ENCODE measurements around the gene MYOZ3.

Gene MYOZ3

DNA sequence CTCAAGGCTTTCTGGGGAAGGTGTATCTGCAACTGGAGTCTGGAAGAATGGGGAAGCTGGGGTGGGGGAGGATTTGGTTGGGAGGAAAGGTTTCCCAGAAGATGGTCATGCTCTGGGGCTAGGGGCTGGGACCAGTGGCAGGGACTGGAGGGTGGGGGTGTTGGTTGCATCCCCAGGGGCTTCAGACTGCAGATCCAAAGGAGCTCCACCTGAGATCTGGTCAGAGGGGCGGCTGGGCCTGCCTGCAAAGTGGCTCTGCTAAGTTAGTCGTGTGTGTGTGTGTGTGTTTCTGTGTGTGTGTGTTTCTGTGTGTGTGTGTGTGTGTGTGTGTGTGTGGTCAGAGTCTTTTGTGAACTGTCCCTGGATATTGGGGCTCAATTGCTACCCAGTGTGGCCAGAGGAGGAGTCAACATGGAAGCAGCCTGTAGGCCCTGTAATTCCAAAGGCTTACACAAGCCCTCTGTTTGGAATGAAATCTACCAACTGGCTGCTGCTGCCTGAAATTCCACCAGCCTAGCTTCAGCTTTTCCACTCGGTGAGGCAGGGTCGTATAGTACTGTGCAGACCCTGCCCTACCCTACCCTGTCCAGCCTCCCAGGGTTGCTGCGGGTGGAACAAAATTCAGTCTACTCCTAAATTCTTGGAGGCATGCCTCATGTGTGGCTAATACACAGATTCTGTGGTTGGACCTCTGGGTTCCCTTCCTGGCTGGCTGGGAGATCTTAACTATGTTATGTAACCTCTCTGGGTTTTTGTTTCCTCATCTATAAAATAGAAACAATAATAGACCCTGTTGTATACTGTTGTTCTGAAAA is 33.1 kb upstream of the MYOZ3 start:
- H3K27me3 ChIP-seq (ENCODE audit: low read depth, low read length), result no peaks in the 10 kb centered on the region
- no peak overlapping the region for H3K4me3 ChIP-seq (ENCODE audit: low read depth in 1 of 2, low read length in 2 of 2)
- peak overlapping the region; percentile 89 for H3K27ac ChIP-seq (ENCODE audit: low read length)
- H3K9me3 ChIP-seq (ENCODE audit: control insufficient read depth in 1 of 2, low read length in 2 of 2), result no peaks in the 10 kb centered on the region
- H3K36me3 ChIP-seq (ENCODE audit: control insufficient read depth in 1 of 2, insufficient read depth in 2 of 2, low read length in 2 of 2), result no peaks in the 10 kb centered on the region
- H3K4me1 ChIP-seq (ENCODE audit: control insufficient read depth in 1 of 2, insufficient read depth in 2 of 2, low read length in 2 of 2), result peaks cover 25 to 64% of the 10 kb centered on the region in 2 donors

DNA sequence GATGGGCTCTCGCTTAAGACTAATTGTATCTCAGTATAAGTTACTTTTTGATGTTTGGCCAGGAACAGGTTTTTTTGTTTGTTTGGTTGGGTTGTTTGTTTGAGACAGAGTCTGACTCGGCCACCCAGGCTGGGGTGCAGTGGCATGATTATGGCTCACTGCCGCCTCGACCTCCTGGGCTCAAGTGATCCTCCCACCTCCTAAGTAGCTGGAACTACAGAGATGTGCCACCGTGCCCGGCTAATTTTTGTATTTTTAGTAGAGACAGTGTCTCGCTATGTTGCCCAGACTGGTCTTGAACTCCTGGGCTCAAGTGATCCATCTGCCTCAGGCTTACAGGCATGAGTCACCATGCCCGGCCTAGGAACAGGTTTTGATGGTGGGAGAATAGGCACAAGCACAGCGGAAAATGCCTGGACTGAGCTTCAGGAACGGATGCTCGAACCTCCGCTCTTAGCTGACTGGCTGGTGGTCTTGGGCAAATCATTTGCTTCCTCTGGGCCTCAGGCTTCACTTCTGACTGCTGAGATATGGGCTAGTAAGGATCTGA is 32.0 kb upstream of the MYOZ3 start:
- Histone ChIP-seq H3K9me3 (ENCODE audit: control insufficient read depth in 1 of 2, low read length in 2 of 2) (no peaks in the 10 kb centered on the region), H3K36me3 (ENCODE audit: control insufficient read depth in 1 of 2, insufficient read depth in 2 of 2, low read length in 2 of 2) (no peaks in the 10 kb centered on the region), H3K4me1 (ENCODE audit: control insufficient read depth in 1 of 2, insufficient read depth in 2 of 2, low read length in 2 of 2) (peaks cover 14 to 62% of the 10 kb centered on the region in 2 donors), H3K27ac (ENCODE audit: low read length) (no peak overlapping the region), H3K27me3 (ENCODE audit: low read depth, low read length) (no peaks in the 10 kb centered on the region), H3K4me3 (ENCODE audit: low read depth in 1 of 2, low read length in 2 of 2) (no peak overlapping the region)

DNA sequence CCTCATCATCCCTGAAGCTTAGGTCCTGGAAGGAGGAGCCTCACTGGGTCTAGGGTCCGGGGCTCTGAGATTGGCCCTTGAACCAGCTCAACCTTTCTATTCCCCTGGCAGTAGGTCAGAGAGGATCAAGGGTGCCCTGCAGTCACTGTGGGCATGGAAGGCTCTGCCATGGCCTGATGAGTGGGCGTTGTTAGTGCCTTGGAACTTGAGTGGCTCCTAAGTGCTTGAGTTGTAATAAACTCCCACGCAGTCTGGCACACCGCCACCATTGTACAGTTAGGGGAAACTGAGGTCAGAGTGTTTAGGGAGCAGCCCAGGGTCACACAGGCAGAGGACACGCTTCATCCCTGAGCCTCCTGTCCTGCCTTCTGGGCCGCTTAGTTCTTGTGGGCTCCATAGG is 31.0 kb upstream of the MYOZ3 start:
- Histone ChIP-seq H3K27ac (ENCODE audit: low read length) (no peak overlapping the region), H3K27me3 (ENCODE audit: low read depth, low read length) (no peaks in the 10 kb centered on the region), H3K4me1 (ENCODE audit: control insufficient read depth in 1 of 2, insufficient read depth in 2 of 2, low read length in 2 of 2) (peaks cover 12 to 59% of the 10 kb centered on the region in 2 donors), H3K9me3 (ENCODE audit: control insufficient read depth in 1 of 2, low read length in 2 of 2) (no peaks in the 10 kb centered on the region), H3K4me3 (ENCODE audit: low read depth in 1 of 2, low read length in 2 of 2) (no peak overlapping the region), H3K36me3 (ENCODE audit: control insufficient read depth in 1 of 2, insufficient read depth in 2 of 2, low read length in 2 of 2) (no peaks in the 10 kb centered on the region)

DNA sequence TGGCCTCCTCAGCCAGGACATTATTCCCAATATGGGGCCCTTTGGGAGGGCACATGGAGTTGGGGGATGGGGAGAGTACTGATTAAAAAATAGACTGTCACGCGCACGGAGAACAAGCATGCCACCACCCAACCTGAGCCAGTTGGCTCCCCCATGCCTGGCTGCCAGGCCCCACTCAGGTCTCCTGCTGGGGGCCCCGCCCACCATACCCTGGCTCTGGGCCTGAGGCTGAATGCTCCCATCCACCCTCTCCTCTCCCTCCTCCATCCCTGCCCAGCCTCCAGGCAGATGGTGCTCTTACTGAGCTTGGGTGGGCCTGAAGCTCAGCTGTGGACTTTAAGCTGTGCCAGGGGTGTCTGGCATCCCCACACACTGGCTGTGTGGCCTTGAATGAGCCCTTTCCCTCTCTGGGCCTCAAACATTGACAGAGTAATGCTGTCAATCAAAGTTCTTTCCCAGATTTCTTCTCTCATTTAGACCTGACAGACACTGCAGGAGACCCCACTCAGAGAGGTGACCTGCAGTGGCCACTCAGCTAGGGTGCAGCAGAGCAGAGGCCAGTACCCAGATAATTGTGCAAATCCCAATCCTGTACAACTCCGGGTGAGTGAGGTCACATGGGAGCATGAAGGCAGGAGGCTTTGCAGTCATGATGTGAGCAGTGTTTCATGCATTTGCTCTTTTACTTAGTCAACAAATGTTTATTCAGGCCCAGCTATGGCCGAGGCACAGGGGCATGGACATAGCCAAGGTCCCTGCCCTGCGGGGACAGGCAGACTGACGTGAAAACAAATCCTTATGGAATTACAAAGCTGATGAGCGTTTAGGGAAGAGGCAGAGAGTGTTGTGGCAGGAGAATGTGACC is 30.4 kb upstream of the MYOZ3 start:
- no peaks in the 10 kb centered on the region for H3K9me3 ChIP-seq (ENCODE audit: control insufficient read depth in 1 of 2, low read length in 2 of 2)
- no peaks in the 10 kb centered on the region for H3K36me3 ChIP-seq (ENCODE audit: control insufficient read depth in 1 of 2, insufficient read depth in 2 of 2, low read length in 2 of 2)
- H3K27ac ChIP-seq (ENCODE audit: low read length), result no peak overlapping the region
- peaks cover 12 to 59% of the 10 kb centered on the region in 2 donors for H3K4me1 ChIP-seq (ENCODE audit: control insufficient read depth in 1 of 2, insufficient read depth in 2 of 2, low read length in 2 of 2)
- no peak overlapping the region for H3K4me3 ChIP-seq (ENCODE audit: low read depth in 1 of 2, low read length in 2 of 2)
- H3K27me3 ChIP-seq (ENCODE audit: low read depth, low read length), result no peaks in the 10 kb centered on the region

DNA sequence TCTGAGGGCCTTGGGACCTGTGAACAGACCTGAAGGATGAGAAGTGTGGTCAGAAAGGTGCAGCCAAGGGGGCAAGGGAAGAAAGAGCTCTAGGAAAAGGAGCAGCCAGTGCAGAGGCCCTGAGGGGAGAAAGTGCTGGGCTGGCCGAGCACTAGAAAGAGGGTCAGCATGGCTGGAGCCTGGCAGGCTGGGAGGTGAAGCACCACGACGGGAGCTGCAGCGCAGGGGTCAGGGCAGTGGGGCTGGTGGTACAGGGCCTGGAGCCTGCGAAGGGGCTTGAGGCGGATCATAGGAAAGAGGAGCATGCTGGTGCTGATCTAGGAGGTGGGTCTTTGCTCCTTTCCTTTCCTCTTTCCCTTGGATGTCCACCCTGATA is 29.7 kb upstream of the MYOZ3 start:
- Histone ChIP-seq H3K36me3 (ENCODE audit: control insufficient read depth in 1 of 2, insufficient read depth in 2 of 2, low read length in 2 of 2) (no peaks in the 10 kb centered on the region), H3K9me3 (ENCODE audit: control insufficient read depth in 1 of 2, low read length in 2 of 2) (no peaks in the 10 kb centered on the region), H3K27ac (ENCODE audit: low read length) (no peak overlapping the region), H3K27me3 (ENCODE audit: low read depth, low read length) (no peaks in the 10 kb centered on the region), H3K4me1 (ENCODE audit: control insufficient read depth in 1 of 2, insufficient read depth in 2 of 2, low read length in 2 of 2) (peaks cover 15 to 62% of the 10 kb centered on the region in 2 donors), H3K4me3 (ENCODE audit: low read depth in 1 of 2, low read length in 2 of 2) (no peak overlapping the region)

DNA sequence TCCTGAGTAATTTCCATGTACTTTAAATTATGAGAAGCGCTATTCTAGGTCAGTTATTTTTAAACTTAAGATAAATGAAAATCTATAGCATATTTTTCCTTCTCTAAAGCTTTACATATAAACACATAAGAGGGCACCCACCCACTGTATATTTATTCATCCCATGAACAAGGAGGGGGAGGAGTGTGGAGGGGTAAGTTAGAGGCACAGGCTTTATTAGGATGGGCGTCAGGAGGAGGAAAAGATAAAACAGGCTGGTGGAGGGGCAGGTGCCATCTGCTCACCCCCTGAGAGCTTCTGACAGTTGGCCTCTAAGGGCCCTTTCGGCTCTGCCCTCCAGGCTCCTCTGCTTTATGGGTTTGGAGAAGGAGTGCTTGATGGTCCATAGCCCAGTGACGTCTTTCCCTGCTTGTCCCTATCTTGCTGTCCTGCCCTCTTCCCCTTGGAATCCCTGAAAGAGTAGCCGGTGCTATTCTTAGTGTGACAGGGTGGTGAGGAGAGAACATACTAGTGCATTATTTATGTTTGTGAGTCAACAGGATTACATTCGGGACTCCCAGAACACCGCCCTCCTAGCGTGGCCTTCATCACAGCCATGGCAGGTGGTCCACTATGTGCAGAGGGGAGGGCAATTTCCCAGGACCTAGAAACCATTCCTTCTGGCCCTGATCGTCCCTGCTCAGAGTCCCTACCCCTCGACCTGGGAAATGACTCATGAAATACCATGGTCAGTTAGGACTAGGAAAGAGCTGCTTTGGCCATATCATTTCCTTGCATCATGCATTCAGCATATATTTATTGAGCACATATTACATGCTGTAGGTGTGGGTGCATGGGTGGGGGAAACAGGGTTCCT is 28.5 kb upstream of the MYOZ3 start:
- H3K4me1 ChIP-seq (ENCODE audit: control insufficient read depth in 1 of 2, insufficient read depth in 2 of 2, low read length in 2 of 2), result peaks cover 11 to 60% of the 10 kb centered on the region in 2 donors
- H3K4me3 ChIP-seq (ENCODE audit: low read depth in 1 of 2, low read length in 2 of 2), result no peak overlapping the region
- H3K27me3 ChIP-seq (ENCODE audit: low read depth, low read length), result no peaks in the 10 kb centered on the region
- no peaks in the 10 kb centered on the region for H3K36me3 ChIP-seq (ENCODE audit: control insufficient read depth in 1 of 2, insufficient read depth in 2 of 2, low read length in 2 of 2)
- no peak overlapping the region for H3K27ac ChIP-seq (ENCODE audit: low read length)
- no peaks in the 10 kb centered on the region for H3K9me3 ChIP-seq (ENCODE audit: control insufficient read depth in 1 of 2, low read length in 2 of 2)

DNA sequence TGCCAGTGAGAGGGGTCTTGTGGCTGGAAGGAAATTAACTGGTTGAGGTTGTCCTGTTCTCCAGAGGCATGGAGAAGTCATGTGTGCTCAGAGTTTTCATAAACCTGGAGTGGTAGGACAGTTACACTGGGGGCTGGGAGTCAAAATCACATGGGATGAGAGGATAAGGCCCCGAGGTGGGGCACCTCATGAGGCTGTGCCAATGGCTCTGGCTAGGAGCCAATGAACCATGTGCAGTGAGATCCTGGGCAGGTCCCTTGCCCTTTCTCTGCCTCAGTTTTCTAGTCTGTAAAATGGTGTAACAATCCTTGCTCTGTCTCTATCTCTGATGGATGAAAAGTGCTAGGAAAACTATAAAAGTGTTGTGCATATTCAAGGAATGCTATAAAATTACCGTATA is 27.6 kb upstream of the MYOZ3 start:
- Histone ChIP-seq H3K27me3 (ENCODE audit: low read depth, low read length) (no peaks in the 10 kb centered on the region), H3K4me3 (ENCODE audit: low read depth in 1 of 2, low read length in 2 of 2) (no peak overlapping the region), H3K9me3 (ENCODE audit: control insufficient read depth in 1 of 2, low read length in 2 of 2) (no peaks in the 10 kb centered on the region), H3K4me1 (ENCODE audit: control insufficient read depth in 1 of 2, insufficient read depth in 2 of 2, low read length in 2 of 2) (peaks cover 11 to 62% of the 10 kb centered on the region in 2 donors), H3K36me3 (ENCODE audit: control insufficient read depth in 1 of 2, insufficient read depth in 2 of 2, low read length in 2 of 2) (no peaks in the 10 kb centered on the region), H3K27ac (ENCODE audit: low read length) (no peak overlapping the region)

DNA sequence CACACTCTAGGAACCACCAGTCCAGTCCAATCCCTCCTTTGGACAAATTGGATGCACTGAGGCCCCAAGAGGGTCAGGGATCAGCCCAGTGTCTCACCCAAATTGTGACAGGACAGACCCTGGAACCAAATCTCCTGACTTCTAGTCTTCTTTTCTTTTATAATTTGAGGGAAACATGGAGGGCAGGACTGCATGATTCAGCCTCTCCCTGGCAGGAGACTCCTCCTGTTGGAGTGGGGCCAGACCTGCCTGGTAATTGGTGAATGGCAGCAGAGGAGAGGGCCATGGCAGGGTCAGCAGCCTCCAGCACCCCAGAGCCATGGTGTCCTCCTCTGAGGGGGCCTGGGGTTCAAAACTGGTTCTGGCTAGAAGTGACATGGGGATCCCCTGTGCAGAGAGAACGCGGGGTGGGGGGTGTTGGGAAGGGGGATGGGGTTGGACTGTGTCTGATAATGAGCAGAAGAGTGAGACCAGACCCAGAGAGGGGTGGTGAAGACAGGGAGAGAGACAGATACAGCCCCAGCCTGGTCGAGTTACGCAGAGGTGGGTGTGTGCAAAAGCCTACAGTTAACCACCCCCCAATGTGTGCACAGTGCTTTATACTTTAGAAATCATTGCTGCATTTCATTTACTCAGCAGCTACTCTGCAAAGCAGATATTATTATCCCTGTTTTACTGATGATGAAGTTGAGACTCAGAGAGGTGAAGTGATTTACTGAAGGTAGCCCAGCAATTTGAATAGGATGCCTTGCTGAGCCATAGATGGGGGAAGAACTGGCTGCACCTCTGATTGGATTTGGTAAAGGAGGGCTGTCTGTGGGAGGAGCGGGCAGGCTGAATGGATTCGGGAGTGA is 24.4 kb upstream of the MYOZ3 start:
- no peak overlapping the region for H3K27ac ChIP-seq (ENCODE audit: low read length)
- H3K4me3 ChIP-seq (ENCODE audit: low read depth in 1 of 2, low read length in 2 of 2), result no peak overlapping the region
- no peaks in the 10 kb centered on the region for H3K27me3 ChIP-seq (ENCODE audit: low read depth, low read length)
- H3K4me1 ChIP-seq (ENCODE audit: control insufficient read depth in 1 of 2, insufficient read depth in 2 of 2, low read length in 2 of 2), result peaks cover 23 to 64% of the 10 kb centered on the region in 2 donors
- no peaks in the 10 kb centered on the region for H3K36me3 ChIP-seq (ENCODE audit: control insufficient read depth in 1 of 2, insufficient read depth in 2 of 2, low read length in 2 of 2)
- no peaks in the 10 kb centered on the region for H3K9me3 ChIP-seq (ENCODE audit: control insufficient read depth in 1 of 2, low read length in 2 of 2)

DNA sequence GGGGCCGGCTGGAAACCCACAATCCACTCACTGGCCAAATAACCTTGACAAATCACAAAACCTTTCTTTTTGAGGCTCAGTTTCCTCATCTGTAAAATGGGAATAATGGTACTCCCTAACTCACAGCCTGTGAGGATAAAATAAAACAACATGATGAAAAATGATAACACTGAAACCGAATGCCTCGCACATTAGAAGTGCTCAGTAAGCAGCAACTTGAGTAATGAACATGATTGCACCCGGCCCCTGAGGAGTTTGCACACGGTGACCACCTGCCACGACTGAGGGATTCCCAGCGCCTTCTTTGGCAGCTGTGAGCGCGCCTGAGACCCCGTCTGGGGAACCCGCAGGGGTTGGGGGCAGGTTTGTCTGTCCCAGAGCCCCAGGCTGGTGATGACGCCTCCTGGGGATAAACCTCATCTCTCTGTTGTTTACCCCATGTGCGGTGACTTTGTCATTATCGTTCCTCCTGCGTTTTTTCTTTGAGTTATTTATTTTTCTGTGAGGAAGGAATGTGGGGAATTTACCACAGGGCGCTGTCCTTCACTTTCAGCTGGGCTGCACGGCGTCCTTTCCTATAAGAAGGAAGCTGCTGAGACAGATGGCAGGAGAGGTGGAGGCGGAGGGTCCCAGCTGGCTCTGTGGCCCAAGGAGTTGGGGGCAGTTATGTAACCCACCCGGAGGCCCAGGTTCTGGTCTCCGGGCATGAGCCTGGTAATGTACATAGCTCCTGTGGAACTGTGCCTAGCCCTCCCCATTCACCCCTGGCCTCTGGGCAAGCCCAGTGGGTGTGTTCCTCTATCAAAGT is 23.6 kb upstream of the MYOZ3 start:
- H3K4me1 ChIP-seq (ENCODE audit: control insufficient read depth in 1 of 2, insufficient read depth in 2 of 2, low read length in 2 of 2), result peaks cover 32 to 64% of the 10 kb centered on the region in 2 donors
- H3K27ac ChIP-seq (ENCODE audit: low read length), result no peak overlapping the region
- no peaks in the 10 kb centered on the region for H3K9me3 ChIP-seq (ENCODE audit: control insufficient read depth in 1 of 2, low read length in 2 of 2)
- H3K4me3 ChIP-seq (ENCODE audit: low read depth in 1 of 2, low read length in 2 of 2), result no peak overlapping the region
- H3K27me3 ChIP-seq (ENCODE audit: low read depth, low read length), result no peaks in the 10 kb centered on the region
- no peaks in the 10 kb centered on the region for H3K36me3 ChIP-seq (ENCODE audit: control insufficient read depth in 1 of 2, insufficient read depth in 2 of 2, low read length in 2 of 2)

DNA sequence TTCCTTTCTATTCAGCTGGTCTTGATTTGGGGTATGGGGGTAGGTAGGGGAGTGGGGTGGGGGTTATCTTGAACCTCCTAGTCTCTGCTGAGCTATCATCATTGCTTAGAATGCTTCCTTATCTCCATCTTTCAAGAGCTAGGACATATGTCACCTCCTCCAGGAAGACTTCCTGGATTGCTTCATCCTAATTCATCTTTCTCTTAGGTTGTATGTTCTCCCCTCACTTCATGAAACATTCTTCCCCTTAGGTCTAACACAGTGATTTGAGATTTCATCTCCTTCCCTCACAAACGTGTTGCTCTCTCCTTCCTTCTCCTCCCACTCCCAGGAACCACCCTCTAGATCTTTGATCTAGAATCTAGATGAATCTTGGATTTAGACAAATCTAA is 23.0 kb upstream of the MYOZ3 start:
- H3K27ac ChIP-seq (ENCODE audit: low read length), result peak overlapping the region; percentile 62
- peaks cover 38 to 64% of the 10 kb centered on the region in 2 donors for H3K4me1 ChIP-seq (ENCODE audit: control insufficient read depth in 1 of 2, insufficient read depth in 2 of 2, low read length in 2 of 2)
- H3K27me3 ChIP-seq (ENCODE audit: low read depth, low read length), result no peaks in the 10 kb centered on the region
- H3K36me3 ChIP-seq (ENCODE audit: control insufficient read depth in 1 of 2, insufficient read depth in 2 of 2, low read length in 2 of 2), result no peaks in the 10 kb centered on the region
- H3K4me3 ChIP-seq (ENCODE audit: low read depth in 1 of 2, low read length in 2 of 2), result no peak overlapping the region
- no peaks in the 10 kb centered on the region for H3K9me3 ChIP-seq (ENCODE audit: control insufficient read depth in 1 of 2, low read length in 2 of 2)

Data from muscle layer of duodenum (tissue), 2 donors.